Ishikawa (cell line): ENCODE measurements around the gene DPYSL4.

Source experiments
- CEBPB ChIP-seq: IDR thresholded peaks from 2 replicates; pipeline ENCODE4 v1.6.1; 2012
- CREB1 ChIP-seq: IDR thresholded peaks from 2 replicates; pipeline ENCODE4 v1.6.1; 2012; ENCODE audit warnings: low read depth
- EGR1 ChIP-seq: IDR thresholded peaks from 2 replicates; pipeline ENCODE4 v1.6.1; 2012
- EP300 ChIP-seq: IDR thresholded peaks from 2 replicates; pipeline ENCODE4 v1.6.1; 2012; ENCODE audit warnings: borderline replicate concordance
- FOXM1 ChIP-seq: IDR thresholded peaks from 2 replicates; pipeline ENCODE4 v1.6.1; 2012; ENCODE audit warnings: low read depth, borderline replicate concordance
- MAX ChIP-seq: IDR thresholded peaks from 2 replicates; pipeline ENCODE4 v1.6.1; 2012
- NFIC ChIP-seq: IDR thresholded peaks from 2 replicates; pipeline ENCODE4 v1.6.1; 2012
- RAD21 ChIP-seq: IDR thresholded peaks from 2 replicates; pipeline ENCODE4 v1.6.1; 2012; ENCODE audit warnings: low read depth
- REST ChIP-seq: IDR thresholded peaks from 2 replicates; pipeline ENCODE4 v1.6.1; 2012; ENCODE audit warnings: low read depth, mild to moderate bottlenecking
- TCF12 ChIP-seq: IDR thresholded peaks from 2 replicates; pipeline ENCODE4 v1.6.1; 2012; ENCODE audit warnings: low read depth
- TEAD4 ChIP-seq: IDR thresholded peaks from 2 replicates; pipeline ENCODE4 v1.6.1; 2012
- USF1 ChIP-seq: IDR thresholded peaks from 2 replicates; pipeline ENCODE4 v1.6.1; 2012
- YY1 ChIP-seq: IDR thresholded peaks from 2 replicates; pipeline ENCODE4 v1.6.1; 2012; ENCODE audit warnings: low read depth
- ZBTB7A ChIP-seq: IDR thresholded peaks from 2 replicates; pipeline ENCODE4 v1.6.1; 2012; ENCODE audit warnings: low read depth

DPYSL4 gene

GRCh38 chr10:132151286-132151950 lies 35.3 kb upstream of the DPYSL4 start:
- no peak for TF ChIP-seq USF1
- no peak for TF ChIP-seq TCF12
- no peak for TF ChIP-seq MAX
- TF ChIP-seq TEAD4, result no peak
- no peak for TF ChIP-seq EP300
- no peak for TF ChIP-seq FOXM1
- no peak for TF ChIP-seq EGR1
- TF ChIP-seq CEBPB, result no peak

GRCh38 chr10:132151951-132152505 lies 34.7 kb upstream of the DPYSL4 start:
- TF ChIP-seq YY1 (no peak), REST (no peak)

- no peak for TF ChIP-seq CREB1
- TF ChIP-seq TCF12, result no peak
- TF ChIP-seq REST, result no peak
- TF ChIP-seq YY1, result no peak
- no peak for TF ChIP-seq EGR1
These were observed 33.7 kb upstream of the DPYSL4 start for GRCh38 chr10:132152896-132153580.

- TF ChIP-seq TEAD4 (no peak), MAX (0 out of 2 replicates have a peak, but pooled peaks have one; percentile 30)
These were observed 33.0 kb upstream of the DPYSL4 start for GRCh38 chr10:132153616-132154217.

- TF ChIP-seq FOXM1, result no peak
- 0 out of 2 replicates have a peak, but pooled peaks have one; percentile 43 for TF ChIP-seq USF1
These were observed 32.3 kb upstream of the DPYSL4 start for GRCh38 chr10:132154440-132154839.

GRCh38 chr10:132154931-132155330 lies 31.8 kb upstream of the DPYSL4 start:
- TF ChIP-seq CEBPB (no peak), EGR1 (no peak)

GRCh38 chr10:132155723-132156381 lies 30.9 kb upstream of the DPYSL4 start:
- TF ChIP-seq ZBTB7A, result no peak
- no peak for TF ChIP-seq EGR1
- no peak for TF ChIP-seq EP300
- no peak for TF ChIP-seq RAD21
- no peak for TF ChIP-seq FOXM1
- no peak for TF ChIP-seq YY1
- no peak for TF ChIP-seq MAX
- TF ChIP-seq TCF12, result no peak
- no peak for TF ChIP-seq NFIC
